ENCODE data around the gene CPXM1.
"Not testable (repeated sequence)": the region's sequence is repeated elsewhere in the genome, so short reads cannot be mapped to it uniquely, and the experiment has no call there.

CPXM1 gene

DNA sequence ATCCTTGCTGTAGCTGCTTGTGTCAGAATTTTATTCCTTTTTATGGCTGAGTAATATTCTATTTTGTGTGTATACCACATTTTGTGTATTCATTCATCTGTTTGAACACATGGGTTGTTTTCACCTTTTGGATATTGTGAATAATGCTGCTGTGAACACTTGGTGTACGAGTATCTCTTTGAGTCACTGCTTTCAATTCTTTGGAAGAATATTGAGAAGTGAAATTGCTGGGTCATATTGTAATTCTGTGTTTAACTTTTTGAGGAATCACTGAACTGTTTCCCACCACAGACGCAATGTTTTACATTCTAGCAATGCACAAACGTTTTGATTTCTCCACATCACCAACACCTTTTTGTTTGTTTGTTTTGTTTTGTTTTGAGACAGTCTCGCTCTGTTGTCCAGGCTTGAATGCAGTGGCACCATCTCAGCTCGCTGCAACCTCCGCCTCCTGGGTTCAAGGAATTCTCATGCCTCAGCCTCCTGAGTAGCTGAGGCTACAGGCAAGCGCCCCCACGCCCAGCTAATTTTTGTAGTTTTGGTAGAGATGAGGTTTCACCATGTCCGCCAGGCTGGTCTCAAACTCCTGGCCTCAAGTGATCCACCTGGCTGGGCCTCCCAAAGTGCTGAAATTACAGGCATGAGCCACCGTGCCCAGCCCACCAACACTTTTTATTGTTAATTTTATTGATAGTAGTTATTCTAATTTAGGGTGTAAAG is 21.7 kb downstream of the CPXM1 start:
- TF ChIP-seq, protein P1, sequence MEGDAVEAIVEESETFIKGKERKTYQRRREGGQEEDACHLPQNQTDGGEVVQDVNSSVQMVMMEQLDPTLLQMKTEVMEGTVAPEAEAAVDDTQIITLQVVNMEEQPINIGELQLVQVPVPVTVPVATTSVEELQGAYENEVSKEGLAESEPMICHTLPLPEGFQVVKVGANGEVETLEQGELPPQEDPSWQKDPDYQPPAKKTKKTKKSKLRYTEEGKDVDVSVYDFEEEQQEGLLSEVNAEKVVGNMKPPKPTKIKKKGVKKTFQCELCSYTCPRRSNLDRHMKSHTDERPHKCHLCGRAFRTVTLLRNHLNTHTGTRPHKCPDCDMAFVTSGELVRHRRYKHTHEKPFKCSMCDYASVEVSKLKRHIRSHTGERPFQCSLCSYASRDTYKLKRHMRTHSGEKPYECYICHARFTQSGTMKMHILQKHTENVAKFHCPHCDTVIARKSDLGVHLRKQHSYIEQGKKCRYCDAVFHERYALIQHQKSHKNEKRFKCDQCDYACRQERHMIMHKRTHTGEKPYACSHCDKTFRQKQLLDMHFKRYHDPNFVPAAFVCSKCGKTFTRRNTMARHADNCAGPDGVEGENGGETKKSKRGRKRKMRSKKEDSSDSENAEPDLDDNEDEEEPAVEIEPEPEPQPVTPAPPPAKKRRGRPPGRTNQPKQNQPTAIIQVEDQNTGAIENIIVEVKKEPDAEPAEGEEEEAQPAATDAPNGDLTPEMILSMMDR (conservative IDR thresholded peaks at IDR 0.05; ENCODE audit: low read depth, low read length): no peak
- no peak for DNase-seq (ENCODE audit: low read depth)

DNA sequence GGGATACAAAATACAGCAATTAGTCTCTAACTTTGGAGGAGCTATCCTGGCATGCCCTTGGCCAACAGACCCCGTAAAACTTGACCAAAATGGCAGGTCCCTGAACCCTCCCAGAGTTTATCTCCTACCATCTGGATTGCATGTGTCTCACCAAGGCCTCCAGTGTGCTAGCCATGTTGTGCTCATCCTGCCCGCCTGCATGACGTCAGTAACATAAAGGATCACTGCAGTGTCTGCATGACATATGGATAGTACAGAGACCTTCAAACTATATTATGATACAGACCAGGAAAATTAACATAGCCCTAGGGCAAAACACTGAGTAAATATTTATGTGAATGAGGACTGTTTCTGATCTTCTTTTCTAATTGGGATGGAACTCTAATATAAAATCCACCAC is 25.3 kb downstream of the CPXM1 start:
- TF ChIP-seq, protein P1 (conservative IDR thresholded peaks at IDR 0.05; ENCODE audit: low read depth, low read length): no peak
- no peak overlapping the region for H3K4me3 ChIP-seq (ENCODE audit: low read length)
- DNase-seq (ENCODE audit: low read depth): no peak

More for the DNA sequence above, 21.7 kb downstream of the CPXM1 start:
- no peak overlapping the region for H3K4me3 ChIP-seq (ENCODE audit: low read length)

DNA sequence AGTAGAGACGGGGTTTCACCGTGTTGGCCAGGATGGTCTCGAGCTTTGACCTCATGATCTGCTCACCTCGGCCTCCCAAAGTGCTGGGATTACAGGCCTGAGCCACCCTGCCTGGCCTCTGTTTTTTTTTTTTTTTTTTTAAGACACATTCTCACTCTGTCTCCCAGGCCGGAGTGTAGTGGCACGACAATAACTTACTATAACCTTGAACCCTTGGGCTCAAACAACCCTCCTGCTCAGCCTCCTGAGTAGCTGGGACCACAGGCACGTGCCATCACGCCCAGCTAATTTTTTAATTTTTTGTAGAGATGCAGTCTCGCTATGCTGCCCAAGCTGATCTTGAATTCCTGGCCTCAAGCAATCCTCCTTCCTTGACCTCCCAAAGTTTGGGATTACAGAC is 26.6 kb downstream of the CPXM1 start:
- TF ChIP-seq, protein P1 (conservative IDR thresholded peaks at IDR 0.05; ENCODE audit: low read depth, low read length): no peak
- H3K4me3 ChIP-seq (ENCODE audit: low read length): no peak overlapping the region
- no peak for DNase-seq (ENCODE audit: low read depth)

DNA sequence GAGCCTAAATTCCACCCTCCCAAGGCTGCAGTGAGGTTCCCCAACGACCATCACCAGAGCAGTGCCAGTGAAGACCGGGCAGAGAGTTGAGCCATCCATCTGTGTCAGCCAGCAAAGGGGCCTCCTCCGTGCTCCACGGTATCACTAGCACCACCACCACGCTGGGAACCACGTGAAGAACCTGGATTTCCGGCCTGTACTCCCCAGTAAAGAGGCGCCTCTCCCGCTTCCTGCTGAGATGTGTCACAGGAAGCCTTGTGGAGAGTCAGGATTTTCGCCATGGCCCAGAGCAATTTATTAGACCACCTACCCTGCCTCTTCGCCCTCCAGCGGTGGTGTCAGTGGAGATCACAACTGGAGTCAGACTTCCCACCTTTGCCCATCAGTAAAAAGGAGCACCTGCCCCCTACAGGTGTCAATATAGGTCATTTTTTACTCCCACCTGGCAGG is 28.8 kb downstream of the CPXM1 start:
- TF ChIP-seq, protein P1 (conservative IDR thresholded peaks at IDR 0.05; ENCODE audit: low read depth, low read length): no peak
- DNase-seq (ENCODE audit: low read depth): no peak
- H3K4me3 ChIP-seq (ENCODE audit: low read length): no peak overlapping the region

DNA sequence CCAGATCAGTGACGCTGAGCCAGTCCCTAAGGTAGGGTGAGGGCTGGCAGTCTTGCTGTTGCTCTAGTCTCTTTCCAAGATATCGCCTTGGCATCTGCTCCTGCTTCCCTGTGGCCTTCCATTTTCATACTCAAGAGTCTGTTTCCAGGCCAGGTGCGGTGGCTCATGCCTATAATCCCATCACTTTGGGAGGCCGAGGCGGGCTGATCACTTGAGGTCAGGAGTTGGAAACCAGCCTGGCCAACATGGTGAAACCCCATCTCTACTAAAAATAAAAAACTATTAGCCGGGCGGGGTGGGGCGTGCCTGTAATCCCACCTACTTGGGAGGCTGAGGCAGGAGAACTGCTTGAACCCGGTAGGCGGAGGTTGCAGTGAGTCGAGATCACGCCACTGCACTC is 30.3 kb downstream of the CPXM1 start:
- DNase-seq (ENCODE audit: low read depth); H3K4me3 ChIP-seq (ENCODE audit: low read length): not testable (repeated sequence)

DNA sequence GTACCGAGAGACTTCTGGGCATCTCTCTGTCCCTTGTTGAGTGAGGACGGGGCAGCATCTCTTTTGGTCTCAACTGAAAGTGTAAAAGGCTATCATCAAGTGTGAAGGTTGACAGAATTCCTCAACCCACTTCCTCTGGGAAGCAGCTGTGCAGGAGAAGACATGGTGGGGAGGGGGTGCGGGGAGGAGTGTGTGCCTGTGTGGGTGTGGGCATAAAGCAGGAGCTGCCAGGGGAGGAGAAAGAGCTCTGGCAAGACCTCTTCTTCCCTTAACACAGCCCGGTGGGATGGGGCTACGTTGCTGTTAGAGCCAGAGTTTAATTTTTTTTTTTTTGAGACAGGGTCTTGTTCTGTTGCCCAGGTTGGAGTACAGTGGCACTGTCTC is 31.8 kb downstream of the CPXM1 start:
- H3K4me3 ChIP-seq (ENCODE audit: low read length): no peak overlapping the region
- TF ChIP-seq, protein P1 (conservative IDR thresholded peaks at IDR 0.05; ENCODE audit: low read depth, low read length): no peak
- DNase-seq (ENCODE audit: low read depth): no peak

DNA sequence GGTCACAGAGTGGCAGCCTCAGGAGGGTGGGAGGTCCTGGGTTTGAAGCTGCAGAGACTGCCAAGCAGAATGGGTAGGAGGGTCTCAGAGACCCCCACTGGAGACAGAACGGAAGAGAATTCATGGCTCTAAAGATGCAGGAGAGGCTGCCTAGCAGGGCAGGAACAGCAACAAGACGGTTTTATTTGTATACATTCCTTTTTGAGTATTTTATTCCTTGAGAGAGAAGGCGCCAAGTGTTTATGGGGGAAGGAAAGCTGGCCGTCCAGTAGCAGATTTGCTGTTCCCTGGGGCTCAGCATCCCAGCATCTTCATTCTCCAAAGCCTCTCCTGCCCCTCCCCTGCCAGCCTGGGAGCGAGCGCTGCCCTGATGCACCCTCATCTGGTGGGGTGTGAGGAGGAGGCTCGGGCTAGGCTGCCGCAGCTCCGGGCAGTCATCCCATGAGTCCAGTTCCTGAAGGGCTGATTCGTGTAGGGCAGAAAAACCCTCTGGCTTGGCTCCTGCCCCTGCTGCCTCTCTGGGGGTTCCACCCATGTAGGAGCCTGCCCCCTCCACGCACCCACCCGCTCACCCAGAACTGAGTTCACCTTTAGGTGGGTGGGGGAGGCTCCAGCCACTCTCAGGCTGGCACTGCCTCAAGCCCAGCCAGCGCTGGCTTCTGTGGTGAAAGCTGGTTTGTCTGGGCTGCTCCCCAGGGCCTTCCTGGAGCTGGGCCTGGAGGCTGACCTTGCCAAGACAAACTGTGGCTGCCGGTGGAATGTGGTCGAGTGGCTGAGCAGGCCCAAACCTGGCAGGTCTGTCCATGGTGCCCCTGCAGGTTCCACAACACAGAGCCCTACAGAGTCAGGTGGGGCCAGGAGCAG is 32.4 kb downstream of the CPXM1 start:
- H3K4me3 ChIP-seq (ENCODE audit: low read length): no peak overlapping the region
- TF ChIP-seq, protein P1 (conservative IDR thresholded peaks at IDR 0.05; ENCODE audit: low read depth, low read length): no peak
- DNase-seq (ENCODE audit: low read depth): no peak
